ENCODE measurements around the gene CYP39A1. TPM values are rescaled to one million over a fixed set of nuclear protein-coding genes. Genes with fewer than 3 reads are reported as not detected.

The CYP39A1 gene
- total RNA-seq, result 10.8 TPM

- DNase-seq, result peak; percentile 76
These were observed at the start of gene CYP39A1, which contains the start of gene SLC25A27 for GRCh38 chr6:46652603-46653438. Gene CYP39A1, minus strand, starts transcription at chr6:46652818. Its CDS starts 236 bp downstream, at chr6:46652582. Gene SLC25A27, plus strand, starts transcription at chr6:46652975. Its CDS starts 218 bp downstream, at chr6:46653193.

- DNase-seq, result no peak
These were observed 47.4 kb upstream of the CYP39A1 start for GRCh38 chr6:46699970-46700369.

GRCh38 chr6:46690911-46691451 is 38.4 kb upstream of the CYP39A1 start:
- DNase-seq, result no peak

- no peak for DNase-seq
These were observed 37.6 kb upstream of the CYP39A1 start for GRCh38 chr6:46690141-46690755.

- no peak for DNase-seq
These were observed 37.0 kb upstream of the CYP39A1 start for GRCh38 chr6:46689657-46690056.

- DNase-seq, result no peak
These were observed 36.3 kb upstream of the CYP39A1 start for GRCh38 chr6:46688966-46689335.

- no peak for DNase-seq
These were observed 35.7 kb upstream of the CYP39A1 start for GRCh38 chr6:46688117-46688965.

GRCh38 chr6:46687619-46688097 is 35.0 kb upstream of the CYP39A1 start, which contains the start of gene TDRD6:
Gene TDRD6, plus strand, starts transcription at chr6:46687885. Its CDS starts 244 bp downstream, at chr6:46688129.
- no peak for DNase-seq

GRCh38 chr6:46684771-46685170 is 32.2 kb upstream of the CYP39A1 start:
- DNase-seq, result no peak

GRCh38 chr6:46677314-46677654 is 24.7 kb upstream of the CYP39A1 start:
- no peak for DNase-seq

GRCh38 chr6:46676604-46677313 is 24.1 kb upstream of the CYP39A1 start:
- DNase-seq, result no peak

GRCh38 chr6:46674410-46674809 is 21.8 kb upstream of the CYP39A1 start:
- no peak for DNase-seq

GRCh38 chr6:46667377-46667776 is 14.8 kb upstream of the CYP39A1 start:
- DNase-seq, result no peak

GRCh38 chr6:46661483-46661882 is 8.9 kb upstream of the CYP39A1 start:
- DNase-seq, result no peak

- no peak for DNase-seq
These were observed 5.0 kb upstream of the CYP39A1 start for GRCh38 chr6:46657642-46658041.

GRCh38 chr6:46655803-46656202 is 3.2 kb upstream of the CYP39A1 start:
- DNase-seq, result no peak

- DNase-seq, result no peak
These were observed 999 bp upstream of the CYP39A1 start for GRCh38 chr6:46653439-46654195.

- DNase-seq, result no peak
These were observed 401 bp downstream of the CYP39A1 start for GRCh38 chr6:46652232-46652602.

- no peak for DNase-seq
These were observed 802 bp downstream of the CYP39A1 start for GRCh38 chr6:46651816-46652215.

- DNase-seq, result no peak
These were observed 1.6 kb downstream of the CYP39A1 start for GRCh38 chr6:46651006-46651405.

All from skin of body (tissue), 2 donors.